Caco-2 (cell line): Measurements from ENCODE around the gene KCTD2. TPM values are rescaled to one million over a fixed set of nuclear protein-coding genes. Genes with fewer than 3 reads are reported as not detected.

Source experiments
- BruUV-seq: library from RNA; stranded (reverse); fragments of 400-500 nt; replicated peaks from 2 replicates; lab custom pipeline; 2021; lab: Mats Ljungman, UMichigan
- CTCF ChIA-PET: fragments of 300-600 bp; sonication (Branson Sonifier 250); formaldehyde crosslinking; loops from one replicate; lab custom pipeline; 2022; ENCODE audit warnings: antibody characterized with exemption; lab: Charles Lee
- POLR2A ChIA-PET: fragments of 300-600 bp; sonication (Branson Sonifier 250); formaldehyde crosslinking; loops from one replicate; lab custom pipeline; 2022; ENCODE audit warnings: antibody characterized with exemption; lab: Charles Lee
- DNase-seq, 2 experiments: peaks; one replicate each; pipeline versions ENCODE4 v3.0.0 to v3.0.0-alpha.2; 2020 to 2022
- H3K27me3 ChIP-seq: replicated peaks from 2 replicates; pipeline ENCODE4 v1.6.0; 2011; ENCODE audit warnings: low read length; ENCODE audit not compliant: control insufficient read depth, insufficient read depth
- H3K36me3 ChIP-seq: 2 replicates; pipeline ENCODE4 v1.5.1; 2011; ENCODE audit warnings: low read length; ENCODE audit not compliant: control insufficient read depth, insufficient read depth
- H3K4me1 ChIP-seq: fragments of 250-450 bp; sonication (Bioruptor Pico); 2 replicates; pipeline ENCODE4 v1.5.1; 2020; ENCODE audit warnings: mild to moderate bottlenecking
- H3K4me3 ChIP-seq: 2 replicates; pipeline ENCODE4 v1.5.1; 2011; ENCODE audit warnings: low read depth, mild to moderate bottlenecking, control low read depth, low read length
- H3K9me3 ChIP-seq: fragments of 250-450 bp; sonication (Bioruptor Pico); 2 replicates; pipeline ENCODE4 v1.5.1; 2020; ENCODE audit warnings: mild to moderate bottlenecking, moderate library complexity
- H3K27ac Mint-ChIP-seq: one replicate; pipeline ENCODE4 v1.8.0; 2022; ENCODE audit warnings: mixed read lengths; ENCODE audit not compliant: unreplicated experiment
- H3K27me3 Mint-ChIP-seq: one replicate; pipeline ENCODE4 v1.8.0; 2022; ENCODE audit warnings: mixed read lengths; ENCODE audit not compliant: insufficient read depth, unreplicated experiment
- H3K36me3 Mint-ChIP-seq: one replicate; pipeline ENCODE4 v1.8.0; 2022; ENCODE audit warnings: mild to moderate bottlenecking, mixed read lengths; ENCODE audit not compliant: insufficient read depth, unreplicated experiment
- H3K4me1 Mint-ChIP-seq: one replicate; pipeline ENCODE4 v1.8.0; 2022; ENCODE audit warnings: low read depth, mixed read lengths; ENCODE audit not compliant: unreplicated experiment
- H3K4me3 Mint-ChIP-seq: one replicate; pipeline ENCODE4 v1.8.0; 2022; ENCODE audit warnings: mild to moderate bottlenecking, moderate library complexity, mixed read lengths; ENCODE audit not compliant: unreplicated experiment
- H3K9me3 Mint-ChIP-seq: one replicate; pipeline ENCODE4 v1.8.0; 2022; ENCODE audit warnings: mixed read lengths; ENCODE audit not compliant: unreplicated experiment
- intact Hi-C: fragments of 100-400 bp; cut with micrococcal nuclease; formaldehyde crosslinking; loops from one replicate; pipeline ENCODE4 v1.10.0; 2022; ENCODE audit not compliant: unreplicated experiment
- total RNA-seq: library from RNA; stranded (reverse); gene quantifications from 2 replicates; pipeline ENCODE4 v1.2.3, GENCODE V29; 2022
- TF ChIP-seq, protein P1 (sequence below), 2 experiments: fragments of 200-600 bp in 1 of 2; IDR thresholded peaks; 1 replicate in 1 of 2; 2 replicates in 1 of 2; pipeline versions ENCODE4 v1.5.1 to v1.8.0; 2011 to 2022; ENCODE audit warnings: antibody characterized with exemption in 1 of 2, control low read depth in 1 of 2, inconsistent platforms in 1 of 2, low read depth in 1 of 2, low read length in 1 of 2, mild to moderate bottlenecking in 1 of 2, moderate library complexity in 1 of 2; ENCODE audit not compliant: insufficient read depth in 1 of 2, severe bottlenecking in 1 of 2, unreplicated experiment in 1 of 2

KCTD2 gene
- total RNA-seq, 1 experiment from 2014 or later = 28.8 TPM

DNA sequence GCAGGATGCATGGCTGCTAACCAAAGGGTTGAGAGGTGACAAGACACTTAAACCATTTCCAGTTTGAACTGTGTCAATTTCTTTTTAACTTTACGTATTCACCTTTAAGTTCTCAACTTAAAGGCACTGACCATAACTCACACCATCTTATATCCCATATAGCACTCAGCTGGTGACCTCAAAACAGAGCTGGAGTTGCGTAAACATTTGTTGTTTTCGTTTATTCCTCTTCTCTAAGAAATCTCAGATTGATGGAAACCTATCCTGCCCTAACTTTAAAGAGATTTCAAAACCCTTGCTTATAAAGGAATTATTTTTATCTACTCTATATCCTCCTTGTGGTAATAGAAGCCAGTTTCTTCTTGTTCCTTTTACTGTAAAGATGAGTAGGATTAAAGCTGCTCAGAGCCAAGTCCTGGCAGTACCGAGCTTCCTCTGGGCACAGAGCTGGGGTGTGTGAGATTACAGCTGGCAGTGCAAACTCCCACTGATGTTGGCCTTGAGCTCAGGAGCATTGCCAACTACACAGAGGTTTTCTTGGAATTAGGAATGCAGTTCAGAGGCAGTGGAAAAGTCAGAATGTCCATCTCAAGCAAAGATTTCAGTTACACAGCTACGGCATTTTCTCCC, 1.3 kb downstream of the KCTD2 start:
- peaks cover 5% of the 10 kb centered on the region for H3K36me3 ChIP-seq
- H3K4me1 ChIP-seq = peaks cover 7% of the 10 kb centered on the region; the same call in 1 of the 2 replicates
- H3K4me3 Mint-ChIP-seq = peak overlapping the region; percentile 95
- H3K27me3 Mint-ChIP-seq = no peaks in the 10 kb centered on the region
- intact Hi-C loops = no loop called here
- H3K27ac Mint-ChIP-seq = peak overlapping the region; percentile 75
- no peaks in the 10 kb centered on the region for H3K9me3 Mint-ChIP-seq
- H3K9me3 ChIP-seq = no peaks in the 10 kb centered on the region
- ChIA-PET POLR2A (interaction anchor here (0.6 to 3.2 kb wide), 4 partner anchors 8 to 106 kb away, joined by 3 to 20 read pairs (median 4); no protein-coding TSS in a partner anchor), CTCF (interaction anchor here (0.7 to 2.5 kb wide), 4 partner anchors 12 to 87 kb away, joined by 3 to 8 read pairs (median 5); no protein-coding TSS in a partner anchor)
- TSS peak; percentile 44 for BruUV-seq
- no peak for DNase-seq
- TF ChIP-seq, protein P1, sequence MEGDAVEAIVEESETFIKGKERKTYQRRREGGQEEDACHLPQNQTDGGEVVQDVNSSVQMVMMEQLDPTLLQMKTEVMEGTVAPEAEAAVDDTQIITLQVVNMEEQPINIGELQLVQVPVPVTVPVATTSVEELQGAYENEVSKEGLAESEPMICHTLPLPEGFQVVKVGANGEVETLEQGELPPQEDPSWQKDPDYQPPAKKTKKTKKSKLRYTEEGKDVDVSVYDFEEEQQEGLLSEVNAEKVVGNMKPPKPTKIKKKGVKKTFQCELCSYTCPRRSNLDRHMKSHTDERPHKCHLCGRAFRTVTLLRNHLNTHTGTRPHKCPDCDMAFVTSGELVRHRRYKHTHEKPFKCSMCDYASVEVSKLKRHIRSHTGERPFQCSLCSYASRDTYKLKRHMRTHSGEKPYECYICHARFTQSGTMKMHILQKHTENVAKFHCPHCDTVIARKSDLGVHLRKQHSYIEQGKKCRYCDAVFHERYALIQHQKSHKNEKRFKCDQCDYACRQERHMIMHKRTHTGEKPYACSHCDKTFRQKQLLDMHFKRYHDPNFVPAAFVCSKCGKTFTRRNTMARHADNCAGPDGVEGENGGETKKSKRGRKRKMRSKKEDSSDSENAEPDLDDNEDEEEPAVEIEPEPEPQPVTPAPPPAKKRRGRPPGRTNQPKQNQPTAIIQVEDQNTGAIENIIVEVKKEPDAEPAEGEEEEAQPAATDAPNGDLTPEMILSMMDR (IDR thresholded peaks at IDR 0.05; ENCODE audit: insufficient read depth in 1 of 2, low read depth in 1 of 2, low read length in 1 of 2, severe bottlenecking in 1 of 2, unreplicated experiment in 1 of 2) = no peak
- H3K27me3 ChIP-seq = no peaks in the 10 kb centered on the region
- H3K4me1 Mint-ChIP-seq = no peaks in the 10 kb centered on the region
- peaks cover 49% of the 10 kb centered on the region for H3K36me3 Mint-ChIP-seq
- H3K4me3 ChIP-seq = peak overlapping the region; percentile 60

DNA sequence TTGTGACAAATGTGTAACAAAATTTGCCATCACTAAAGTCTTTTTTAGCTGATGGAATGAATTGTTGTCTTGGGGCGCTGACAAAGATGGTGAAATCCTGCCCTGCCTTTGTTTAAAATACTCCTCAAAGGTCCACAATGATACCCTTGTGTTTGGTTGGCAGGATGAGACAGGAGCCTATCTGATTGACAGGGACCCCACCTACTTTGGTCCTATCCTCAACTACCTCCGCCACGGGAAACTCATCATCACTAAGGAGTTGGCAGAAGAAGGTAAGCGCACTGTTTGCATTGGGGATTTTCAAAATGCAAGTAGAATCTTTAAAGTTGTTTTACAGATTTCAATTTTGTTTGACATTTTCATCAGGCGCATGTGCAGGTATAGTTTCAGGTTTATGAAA, 2.0 kb downstream of the KCTD2 start:
- H3K4me1 ChIP-seq = peaks cover 7% of the 10 kb centered on the region; the same call in 1 of the 2 replicates
- no peaks in the 10 kb centered on the region for H3K9me3 ChIP-seq
- H3K4me3 Mint-ChIP-seq = peak overlapping the region; percentile 95
- H3K36me3 ChIP-seq = peaks cover 8% of the 10 kb centered on the region
- H3K9me3 Mint-ChIP-seq = no peaks in the 10 kb centered on the region
- POLR2A ChIA-PET = interaction anchor here (0.6 to 1.5 kb wide), 3 partner anchors 8 to 106 kb away, joined by 3 to 4 read pairs (median 4); no protein-coding TSS in a partner anchor
- no peak overlapping the region for H3K4me3 ChIP-seq
- H3K4me1 Mint-ChIP-seq = no peaks in the 10 kb centered on the region
- no peak overlapping the region for H3K27ac Mint-ChIP-seq
- CTCF ChIA-PET = interaction anchor here (0.7 to 2.5 kb wide), 3 partner anchors 11 to 88 kb away, joined by 3 to 8 read pairs (median 5); no protein-coding TSS in a partner anchor
- H3K27me3 Mint-ChIP-seq = no peaks in the 10 kb centered on the region
- BruUV-seq = no TSS peak
- no peak for DNase-seq
- intact Hi-C loops = no loop called here
- H3K36me3 Mint-ChIP-seq = peaks cover 56% of the 10 kb centered on the region
- H3K27me3 ChIP-seq = no peaks in the 10 kb centered on the region
- TF ChIP-seq, protein P1 (IDR thresholded peaks at IDR 0.05; ENCODE audit: insufficient read depth in 1 of 2, low read depth in 1 of 2, low read length in 1 of 2, severe bottlenecking in 1 of 2, unreplicated experiment in 1 of 2) = no peak

GRCh38 chr17:75049706-75050105, 2.7 kb downstream of the KCTD2 start:
- DNase-seq = no peak
- H3K27me3 ChIP-seq = no peaks in the 10 kb centered on the region
- no peaks in the 10 kb centered on the region for H3K9me3 Mint-ChIP-seq
- ChIA-PET POLR2A (interaction anchor here (1.5 kb wide), 1 partner anchor 9 kb away, joined by 4 read pairs; no protein-coding TSS in a partner anchor), CTCF (interaction anchor here (2.5 kb wide), 1 partner anchor 10 kb away, joined by 8 read pairs; no protein-coding TSS in a partner anchor)
- no TSS peak for BruUV-seq
- TF ChIP-seq, protein P1 (IDR thresholded peaks at IDR 0.05; ENCODE audit: insufficient read depth in 1 of 2, low read depth in 1 of 2, low read length in 1 of 2, severe bottlenecking in 1 of 2, unreplicated experiment in 1 of 2) = no peak
- peaks cover 8% of the 10 kb centered on the region for H3K36me3 ChIP-seq
- no peak overlapping the region for H3K4me3 Mint-ChIP-seq
- H3K9me3 ChIP-seq = no peaks in the 10 kb centered on the region
- no peaks in the 10 kb centered on the region for H3K4me1 Mint-ChIP-seq
- intact Hi-C loops = no loop called here
- H3K27me3 Mint-ChIP-seq = no peaks in the 10 kb centered on the region
- H3K27ac Mint-ChIP-seq = no peak overlapping the region
- peaks cover 58% of the 10 kb centered on the region for H3K36me3 Mint-ChIP-seq
- H3K4me3 ChIP-seq = no peak overlapping the region
- H3K4me1 ChIP-seq = peaks cover 7% of the 10 kb centered on the region; the same call in 1 of the 2 replicates
